K562 (cell line): ENCODE data around the gene FITM1. TPM values are rescaled to one million over a fixed set of nuclear protein-coding genes. Genes with fewer than 3 reads are reported as not detected.

Experiments used
- CCAR2 ChIP-seq: fragments of 200-400 bp; formaldehyde crosslinking; IDR thresholded peaks from 2 replicates; pipeline ENCODE4 v1.6.1; 2017; ENCODE audit warnings: mild to moderate bottlenecking, low read depth, low read length
- COPS2 ChIP-seq: fragments of 450-650 bp; conservative IDR thresholded peaks from 2 replicates; pipeline ENCODE4 v1.6.1; 2016; ENCODE audit warnings: mild to moderate bottlenecking, moderate library complexity
- CREM ChIP-seq: IDR thresholded peaks from 2 replicates; pipeline ENCODE4 v1.6.1; 2014; ENCODE audit warnings: antibody characterized with exemption, low read depth
- DMBX1 ChIP-seq: fragments of 250-450 bp; sonication (Bioruptor Pico); IDR thresholded peaks from 2 replicates; pipeline ENCODE4 v1.8.0; 2022; ENCODE audit warnings: inconsistent platforms, mild to moderate bottlenecking, moderate library complexity, borderline replicate concordance
- ESRRB ChIP-seq: fragments of 250-450 bp; sonication (Bioruptor Pico); IDR thresholded peaks from 2 replicates; pipeline ENCODE4 v1.5.0; 2020; ENCODE audit warnings: mild to moderate bottlenecking, moderate library complexity, borderline replicate concordance
- ETV1 ChIP-seq: fragments of 450-650 bp; conservative IDR thresholded peaks from 2 replicates; pipeline ENCODE4 v1.6.1; 2016; ENCODE audit warnings: missing genetic modification characterization, control low read depth, low read depth, missing compliant biosample characterization
- HDAC8 ChIP-seq: fragments of 450-650 bp; IDR thresholded peaks from 2 replicates; pipeline ENCODE4 v1.6.1; 2016; ENCODE audit warnings: mild to moderate bottlenecking, missing genetic modification characterization, moderate library complexity, missing compliant biosample characterization
- KLF1 ChIP-seq: fragments of 450-650 bp; IDR thresholded peaks from 2 replicates; pipeline ENCODE4 v1.6.1; 2016; ENCODE audit warnings: missing genetic modification characterization, missing compliant biosample characterization
- NCOA2 ChIP-seq, 2 experiments: fragments of 450-650 bp; IDR thresholded peaks; 2 replicates each; pipeline ENCODE4 v1.6.1; 2018; ENCODE audit warnings: mild to moderate bottlenecking in 2 of 2, moderate library complexity in 1 of 2; ENCODE audit not compliant: partially characterized antibody in 2 of 2
- NFE2 ChIP-seq: IDR thresholded peaks from 2 replicates; pipeline ENCODE4 v1.6.1; 2014; ENCODE audit warnings: antibody characterized with exemption, low read depth
- PTRF ChIP-seq: fragments of 450-650 bp; IDR thresholded peaks from 2 replicates; pipeline ENCODE4 v1.6.1; 2016; ENCODE audit warnings: mild to moderate bottlenecking, missing genetic modification characterization, missing compliant biosample characterization
- RBM39 ChIP-seq: fragments of 200-400 bp; formaldehyde crosslinking; optimal IDR thresholded peaks from 2 replicates; pipeline ENCODE3; 2018; ENCODE audit warnings: low read depth, low read length
- STAT5B ChIP-seq: fragments of 250-450 bp; sonication (Bioruptor Pico); IDR thresholded peaks from 2 replicates; pipeline ENCODE4 v1.8.0; 2021; ENCODE audit warnings: mild to moderate bottlenecking, inconsistent platforms
- TAL1 ChIP-seq: fragments of 450-650 bp; IDR thresholded peaks from 2 replicates; pipeline ENCODE4 v1.6.1; 2016; ENCODE audit warnings: mild to moderate bottlenecking
- XRCC5 ChIP-seq: fragments of 200-400 bp; formaldehyde crosslinking; IDR thresholded peaks from 2 replicates; pipeline ENCODE4 v1.6.1; 2017; ENCODE audit warnings: low read depth, mild to moderate bottlenecking, low read length
- ZNF507 ChIP-seq: conservative IDR thresholded peaks from 2 replicates; pipeline ENCODE4 v1.6.1; 2017; ENCODE audit warnings: missing genetic modification characterization, missing compliant biosample characterization
- polyA plus RNA-seq, 8 experiments: library from polyadenylated mRNA; depleted of rRNA in 4 of 8; stranded (reverse) in 5 of 8; unstranded in 3 of 8; fragments of >200 nt; fragmentation: Nextera tagmentation in 2 of 8; fragmentation: Illumina TruSeq in 1 of 8; extraction: Ambion mirVana in 2 of 8; extraction: Trizol in 1 of 8; gene quantifications; 2 replicates each; pipeline versions ENCODE4 v1.2.1 to v1.2.3, GENCODE V29; 2011 to 2014; ENCODE audit warnings: inconsistent platforms in 1 of 8, missing spikeins in 1 of 8
- total RNA-seq, 7 experiments: library from RNA; depleted of rRNA in 6 of 7; stranded (reverse); fragments of >200 nt in 6 of 7; fragmentation: Illumina TruSeq in 2 of 7; extraction: Trizol in 2 of 7; gene quantifications; 2 replicates each; pipeline versions ENCODE4 v1.2.1 to v1.2.3, GENCODE V29; 2011 to 2021; ENCODE audit warnings: low replicate concordance in 1 of 7
- TF ChIP-seq, protein P1 (sequence below): fragments of 250-450 bp; sonication (Bioruptor Pico); IDR thresholded peaks from 2 replicates; pipeline ENCODE4 v1.4.0; 2020; ENCODE audit warnings: mild to moderate bottlenecking, moderate library complexity
- TF ChIP-seq, protein P2 (sequence below): fragments of 200-800 bp; sonication (Bioruptor generic); IDR thresholded peaks from 2 replicates; pipeline ENCODE4 v1.6.1; 2016; ENCODE audit warnings: missing genetic modification characterization, missing compliant biosample characterization
- TF ChIP-seq, protein P3 (sequence below): fragments of 250-450 bp; sonication (Bioruptor Pico); IDR thresholded peaks from 2 replicates; pipeline ENCODE4 v1.8.0; 2022; ENCODE audit warnings: inconsistent platforms, mild to moderate bottlenecking, moderate library complexity, borderline replicate concordance

FITM1 gene
- total and polyA plus RNA-seq, 9 of the 15 experiments (the other 6 are each of a cell fraction or from before 2014, with no cell fraction given): 0.09 to 0.20 TPM; not detected in 7

DNA sequence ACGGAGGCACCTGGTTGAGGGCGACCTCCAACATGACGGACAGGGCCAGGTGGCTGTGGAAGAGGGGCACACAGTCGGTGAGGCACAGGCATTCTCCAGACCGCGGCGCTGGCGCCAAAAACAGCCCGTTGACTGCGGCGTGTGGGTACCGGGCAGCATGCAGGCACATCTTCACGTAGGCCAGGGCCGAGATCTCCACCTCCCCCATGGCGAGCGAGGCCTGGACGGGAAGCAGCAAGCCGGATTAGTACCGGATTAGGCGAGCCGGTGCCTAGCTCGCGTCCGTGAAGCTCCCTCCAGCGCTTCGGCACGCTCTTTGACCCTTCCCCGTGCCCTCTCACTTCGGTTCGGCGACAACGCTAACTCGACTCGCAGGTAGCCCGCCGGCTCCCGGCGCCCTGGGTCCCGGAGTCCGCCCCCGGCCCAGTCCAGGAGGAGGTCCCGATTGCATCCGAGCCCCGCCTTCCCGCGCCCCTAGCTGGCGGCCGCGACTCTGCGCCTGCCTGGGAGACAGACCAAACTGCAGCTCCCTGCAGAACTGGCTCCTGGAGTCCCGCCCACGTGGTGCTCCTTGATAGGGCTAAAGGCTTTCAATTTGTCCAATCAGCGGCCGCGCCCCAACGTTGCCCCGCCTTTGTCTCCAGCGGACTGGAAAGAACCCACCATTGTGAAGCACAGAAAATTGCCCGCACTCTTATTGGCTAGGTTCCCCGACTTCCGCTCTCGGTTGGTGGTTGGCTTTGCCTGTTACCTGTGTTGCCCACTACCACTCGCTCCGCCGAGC lies 10.8 kb downstream of the FITM1 start, which contains the start of gene EMC9 (continued):
- TF ChIP-seq RBM39: no peak
- TF ChIP-seq HDAC8 (tag): no peak
- no peak for TF ChIP-seq STAT5B (CRISPR knock-in tag)
- TF ChIP-seq COPS2: no peak
- TF ChIP-seq, protein P1, sequence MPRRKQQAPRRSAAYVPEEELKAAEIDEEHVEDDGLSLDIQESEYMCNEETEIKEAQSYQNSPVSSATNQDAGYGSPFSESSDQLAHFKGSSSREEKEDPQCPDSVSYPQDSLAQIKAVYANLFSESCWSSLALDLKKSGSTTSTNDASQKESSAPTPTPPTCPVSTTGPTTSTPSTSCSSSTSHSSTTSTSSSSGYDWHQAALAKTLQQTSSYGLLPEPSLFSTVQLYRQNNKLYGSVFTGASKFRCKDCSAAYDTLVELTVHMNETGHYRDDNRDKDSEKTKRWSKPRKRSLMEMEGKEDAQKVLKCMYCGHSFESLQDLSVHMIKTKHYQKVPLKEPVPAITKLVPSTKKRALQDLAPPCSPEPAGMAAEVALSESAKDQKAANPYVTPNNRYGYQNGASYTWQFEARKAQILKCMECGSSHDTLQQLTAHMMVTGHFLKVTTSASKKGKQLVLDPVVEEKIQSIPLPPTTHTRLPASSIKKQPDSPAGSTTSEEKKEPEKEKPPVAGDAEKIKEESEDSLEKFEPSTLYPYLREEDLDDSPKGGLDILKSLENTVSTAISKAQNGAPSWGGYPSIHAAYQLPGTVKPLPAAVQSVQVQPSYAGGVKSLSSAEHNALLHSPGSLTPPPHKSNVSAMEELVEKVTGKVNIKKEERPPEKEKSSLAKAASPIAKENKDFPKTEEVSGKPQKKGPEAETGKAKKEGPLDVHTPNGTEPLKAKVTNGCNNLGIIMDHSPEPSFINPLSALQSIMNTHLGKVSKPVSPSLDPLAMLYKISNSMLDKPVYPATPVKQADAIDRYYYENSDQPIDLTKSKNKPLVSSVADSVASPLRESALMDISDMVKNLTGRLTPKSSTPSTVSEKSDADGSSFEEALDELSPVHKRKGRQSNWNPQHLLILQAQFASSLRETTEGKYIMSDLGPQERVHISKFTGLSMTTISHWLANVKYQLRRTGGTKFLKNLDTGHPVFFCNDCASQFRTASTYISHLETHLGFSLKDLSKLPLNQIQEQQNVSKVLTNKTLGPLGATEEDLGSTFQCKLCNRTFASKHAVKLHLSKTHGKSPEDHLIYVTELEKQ (CRISPR knock-in tag): no peak
- TF ChIP-seq TAL1: no peak
- TF ChIP-seq DMBX1 (CRISPR knock-in tag): no peak
- TF ChIP-seq ZNF507 (tag): no peak
- TF ChIP-seq NCOA2 (IDR thresholded peaks at IDR 0.05; ENCODE audit: partially characterized antibody in 2 of 2): no peak
- no peak for TF ChIP-seq PTRF (tag)
- no peak for TF ChIP-seq ESRRB (CRISPR knock-in tag)
- TF ChIP-seq NFE2: no peak
- no peak for TF ChIP-seq CCAR2
- TF ChIP-seq, protein P2, sequence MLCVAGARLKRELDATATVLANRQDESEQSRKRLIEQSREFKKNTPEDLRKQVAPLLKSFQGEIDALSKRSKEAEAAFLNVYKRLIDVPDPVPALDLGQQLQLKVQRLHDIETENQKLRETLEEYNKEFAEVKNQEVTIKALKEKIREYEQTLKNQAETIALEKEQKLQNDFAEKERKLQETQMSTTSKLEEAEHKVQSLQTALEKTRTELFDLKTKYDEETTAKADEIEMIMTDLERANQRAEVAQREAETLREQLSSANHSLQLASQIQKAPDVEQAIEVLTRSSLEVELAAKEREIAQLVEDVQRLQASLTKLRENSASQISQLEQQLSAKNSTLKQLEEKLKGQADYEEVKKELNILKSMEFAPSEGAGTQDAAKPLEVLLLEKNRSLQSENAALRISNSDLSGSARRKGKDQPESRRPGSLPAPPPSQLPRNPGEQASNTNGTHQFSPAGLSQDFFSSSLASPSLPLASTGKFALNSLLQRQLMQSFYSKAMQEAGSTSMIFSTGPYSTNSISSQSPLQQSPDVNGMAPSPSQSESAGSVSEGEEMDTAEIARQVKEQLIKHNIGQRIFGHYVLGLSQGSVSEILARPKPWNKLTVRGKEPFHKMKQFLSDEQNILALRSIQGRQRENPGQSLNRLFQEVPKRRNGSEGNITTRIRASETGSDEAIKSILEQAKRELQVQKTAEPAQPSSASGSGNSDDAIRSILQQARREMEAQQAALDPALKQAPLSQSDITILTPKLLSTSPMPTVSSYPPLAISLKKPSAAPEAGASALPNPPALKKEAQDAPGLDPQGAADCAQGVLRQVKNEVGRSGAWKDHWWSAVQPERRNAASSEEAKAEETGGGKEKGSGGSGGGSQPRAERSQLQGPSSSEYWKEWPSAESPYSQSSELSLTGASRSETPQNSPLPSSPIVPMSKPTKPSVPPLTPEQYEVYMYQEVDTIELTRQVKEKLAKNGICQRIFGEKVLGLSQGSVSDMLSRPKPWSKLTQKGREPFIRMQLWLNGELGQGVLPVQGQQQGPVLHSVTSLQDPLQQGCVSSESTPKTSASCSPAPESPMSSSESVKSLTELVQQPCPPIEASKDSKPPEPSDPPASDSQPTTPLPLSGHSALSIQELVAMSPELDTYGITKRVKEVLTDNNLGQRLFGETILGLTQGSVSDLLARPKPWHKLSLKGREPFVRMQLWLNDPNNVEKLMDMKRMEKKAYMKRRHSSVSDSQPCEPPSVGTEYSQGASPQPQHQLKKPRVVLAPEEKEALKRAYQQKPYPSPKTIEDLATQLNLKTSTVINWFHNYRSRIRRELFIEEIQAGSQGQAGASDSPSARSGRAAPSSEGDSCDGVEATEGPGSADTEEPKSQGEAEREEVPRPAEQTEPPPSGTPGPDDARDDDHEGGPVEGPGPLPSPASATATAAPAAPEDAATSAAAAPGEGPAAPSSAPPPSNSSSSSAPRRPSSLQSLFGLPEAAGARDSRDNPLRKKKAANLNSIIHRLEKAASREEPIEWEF: no peak
- peak; percentile 45 for TF ChIP-seq ETV1 (tag)
- 0 out of 2 replicates have a peak, but pooled peaks have one; percentile 40 for TF ChIP-seq XRCC5
- TF ChIP-seq, protein P3, sequence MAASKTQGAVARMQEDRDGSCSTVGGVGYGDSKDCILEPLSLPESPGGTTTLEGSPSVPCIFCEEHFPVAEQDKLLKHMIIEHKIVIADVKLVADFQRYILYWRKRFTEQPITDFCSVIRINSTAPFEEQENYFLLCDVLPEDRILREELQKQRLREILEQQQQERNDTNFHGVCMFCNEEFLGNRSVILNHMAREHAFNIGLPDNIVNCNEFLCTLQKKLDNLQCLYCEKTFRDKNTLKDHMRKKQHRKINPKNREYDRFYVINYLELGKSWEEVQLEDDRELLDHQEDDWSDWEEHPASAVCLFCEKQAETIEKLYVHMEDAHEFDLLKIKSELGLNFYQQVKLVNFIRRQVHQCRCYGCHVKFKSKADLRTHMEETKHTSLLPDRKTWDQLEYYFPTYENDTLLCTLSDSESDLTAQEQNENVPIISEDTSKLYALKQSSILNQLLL: no peak
- no peak for TF ChIP-seq KLF1 (tag)
- TF ChIP-seq CREM: peak; percentile 61; the same call in 1 of the 2 replicates
